Fibroblast of mammary gland (primary cell): Measurements from ENCODE around the gene GALT.
"Not testable (repeated sequence)": the region's sequence is repeated elsewhere in the genome, so short reads cannot be mapped to it uniquely, and the experiment has no call there.

Experiments
- DNase-seq: peaks from one replicate; pipeline ENCODE4 v3.0.0-alpha.2; 2010; ENCODE audit warnings: low read depth
- H3K4me3 ChIP-seq: 2 replicates; pipeline ENCODE4 v1.5.1; 2011; ENCODE audit warnings: low read depth, mild to moderate bottlenecking, low read length, moderate library complexity; ENCODE audit not compliant: control insufficient read depth
- TF ChIP-seq, protein P1 (sequence below): conservative IDR thresholded peaks from 2 replicates; pipeline ENCODE4 v1.5.1; 2011; ENCODE audit warnings: low read depth, low read length, inconsistent platforms; ENCODE audit not compliant: control insufficient read depth, insufficient read depth

Gene GALT

DNA sequence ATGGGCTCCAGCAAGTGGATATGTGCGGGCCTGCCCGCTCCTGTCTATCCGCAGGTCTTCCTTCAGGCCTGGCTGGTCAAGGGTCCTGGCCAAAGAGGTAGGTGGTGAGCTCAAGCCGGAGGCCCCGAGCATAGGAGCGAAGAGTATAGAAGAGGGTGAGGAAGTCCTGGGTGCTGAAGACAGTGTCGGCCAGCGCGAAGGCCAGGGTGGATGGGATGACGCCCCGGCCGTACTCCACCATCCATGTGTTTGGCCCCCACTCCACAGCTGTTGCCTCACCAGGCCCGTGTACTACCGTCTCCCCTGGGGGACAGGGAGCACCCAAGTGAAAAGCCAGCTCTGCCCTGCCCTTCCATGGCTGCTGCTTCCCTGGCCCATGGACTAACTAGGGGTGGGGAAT is 10.9 kb upstream of the GALT start:
- H3K4me3 ChIP-seq, result no peak overlapping the region
- no peak for DNase-seq
- TF ChIP-seq, protein P1, sequence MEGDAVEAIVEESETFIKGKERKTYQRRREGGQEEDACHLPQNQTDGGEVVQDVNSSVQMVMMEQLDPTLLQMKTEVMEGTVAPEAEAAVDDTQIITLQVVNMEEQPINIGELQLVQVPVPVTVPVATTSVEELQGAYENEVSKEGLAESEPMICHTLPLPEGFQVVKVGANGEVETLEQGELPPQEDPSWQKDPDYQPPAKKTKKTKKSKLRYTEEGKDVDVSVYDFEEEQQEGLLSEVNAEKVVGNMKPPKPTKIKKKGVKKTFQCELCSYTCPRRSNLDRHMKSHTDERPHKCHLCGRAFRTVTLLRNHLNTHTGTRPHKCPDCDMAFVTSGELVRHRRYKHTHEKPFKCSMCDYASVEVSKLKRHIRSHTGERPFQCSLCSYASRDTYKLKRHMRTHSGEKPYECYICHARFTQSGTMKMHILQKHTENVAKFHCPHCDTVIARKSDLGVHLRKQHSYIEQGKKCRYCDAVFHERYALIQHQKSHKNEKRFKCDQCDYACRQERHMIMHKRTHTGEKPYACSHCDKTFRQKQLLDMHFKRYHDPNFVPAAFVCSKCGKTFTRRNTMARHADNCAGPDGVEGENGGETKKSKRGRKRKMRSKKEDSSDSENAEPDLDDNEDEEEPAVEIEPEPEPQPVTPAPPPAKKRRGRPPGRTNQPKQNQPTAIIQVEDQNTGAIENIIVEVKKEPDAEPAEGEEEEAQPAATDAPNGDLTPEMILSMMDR, result no peak

DNA sequence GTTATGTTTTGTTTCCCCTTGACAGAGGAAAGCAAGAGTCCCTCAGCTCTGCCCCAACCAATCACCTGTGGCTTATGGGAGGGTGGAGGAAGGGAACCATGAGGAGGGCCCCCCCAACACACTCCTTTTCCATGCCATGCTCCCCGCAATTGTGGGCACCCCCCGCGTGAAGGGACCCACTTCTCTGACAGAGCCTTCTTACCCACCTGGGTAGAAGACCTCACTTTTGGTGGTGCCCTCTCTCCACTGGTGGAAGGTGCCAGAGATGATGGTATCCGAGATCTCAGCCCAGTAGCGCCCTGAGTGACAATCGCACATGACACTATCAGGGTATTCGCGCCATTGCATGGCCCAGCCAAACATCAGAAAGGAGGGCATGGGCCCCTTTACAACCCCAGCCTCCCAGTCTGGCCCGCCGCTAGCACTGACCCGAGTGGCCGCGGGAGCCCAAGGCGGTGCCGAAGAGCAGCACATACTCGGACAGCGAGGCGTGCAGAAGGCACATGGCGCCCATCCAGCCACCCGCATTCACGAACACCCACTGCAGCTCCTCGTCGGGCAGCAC is 9.6 kb upstream of the GALT start:
- TF ChIP-seq, protein P1, result no peak
- peak overlapping the region; percentile 88 for H3K4me3 ChIP-seq
- no peak for DNase-seq

DNA sequence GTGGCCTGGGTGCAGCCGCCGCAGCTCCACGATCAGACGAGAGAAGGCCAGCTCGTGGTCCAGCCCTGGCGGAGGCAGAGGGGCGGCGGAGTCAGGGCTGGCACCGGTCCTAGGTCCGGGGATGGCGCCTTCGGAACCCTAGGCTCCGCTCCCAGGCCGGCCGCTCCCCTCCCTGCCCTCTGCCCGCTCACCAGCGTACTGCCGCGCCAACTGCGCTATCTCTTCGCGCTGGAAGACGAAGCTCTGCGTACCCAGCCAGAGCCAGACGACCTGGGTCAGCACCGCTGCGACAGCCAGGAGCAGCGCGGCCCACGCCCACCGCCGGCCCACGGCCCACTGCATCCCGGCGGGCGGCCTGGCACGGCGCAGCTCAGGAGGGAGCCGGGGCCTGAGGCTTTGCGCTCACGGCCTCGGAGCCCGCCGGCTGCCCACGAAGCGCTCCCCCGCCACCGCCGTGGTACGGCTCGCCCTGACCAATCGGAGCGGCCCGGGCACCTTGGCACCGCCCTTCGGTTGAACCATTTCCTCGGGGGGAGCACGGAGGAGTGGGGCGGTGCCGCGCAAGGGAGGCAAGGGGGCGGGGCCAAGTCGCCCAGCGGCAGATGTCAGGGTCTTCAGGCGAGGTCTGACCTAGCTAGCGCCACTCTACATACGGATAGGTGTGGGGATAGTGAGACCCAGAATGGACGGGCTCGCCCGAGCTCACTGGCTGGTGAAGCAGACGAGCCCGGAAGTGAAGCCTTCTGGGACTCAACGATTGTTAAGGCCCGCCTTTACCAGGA is 8.9 kb upstream of the GALT start, which contains the start of gene SIGMAR1:
Gene SIGMAR1 (minus strand): TSS at position 432 of the 782 bp plus-strand sequence. CDS start 90 bp downstream, at position 342.
- peak; percentile 88 for DNase-seq
- TF ChIP-seq, protein P1, result no peak
- peak within 1 kb of the TSS; percentile 88 for H3K4me3 ChIP-seq

DNA sequence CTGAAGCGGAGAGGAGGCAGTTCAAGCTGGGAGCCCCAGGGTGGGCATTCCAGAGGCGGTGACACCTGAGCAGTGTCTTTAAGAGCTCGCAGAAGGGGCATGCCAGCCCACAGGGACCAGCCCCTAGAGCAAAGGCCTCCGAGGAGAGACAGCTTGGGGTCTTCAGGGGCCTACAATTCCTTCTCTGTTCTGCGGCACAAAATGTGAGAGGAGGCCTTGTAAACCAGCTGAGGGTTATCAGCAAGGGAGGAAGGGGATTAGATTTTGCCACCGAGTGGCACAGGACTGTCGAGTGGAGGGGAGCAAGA is 8.4 kb upstream of the GALT start:
- peak overlapping the region; percentile 88 for H3K4me3 ChIP-seq
- DNase-seq, result no peak
- TF ChIP-seq, protein P1, result no peak

DNA sequence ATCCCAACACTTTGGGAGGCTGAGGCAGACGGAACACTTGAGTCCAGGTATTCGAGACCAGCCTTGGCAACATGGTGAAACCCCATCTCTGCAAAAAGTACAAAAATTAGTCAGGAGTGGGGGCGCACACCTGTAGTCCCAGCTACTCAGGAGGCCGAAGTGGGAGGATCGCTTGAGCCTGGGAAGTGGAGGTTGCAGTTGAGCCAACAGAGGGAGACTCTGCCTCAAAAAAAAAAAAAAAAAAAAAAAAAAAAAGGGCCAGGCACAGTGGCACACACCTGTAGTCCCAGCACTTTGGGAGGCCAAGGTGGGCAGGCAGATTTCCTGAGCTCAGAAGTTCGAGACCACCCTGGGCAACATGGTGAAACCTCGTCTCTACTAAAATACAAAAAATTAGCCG is 7.2 kb upstream of the GALT start:
- not testable (repeated sequence) for DNase-seq, H3K4me3 ChIP-seq

DNA sequence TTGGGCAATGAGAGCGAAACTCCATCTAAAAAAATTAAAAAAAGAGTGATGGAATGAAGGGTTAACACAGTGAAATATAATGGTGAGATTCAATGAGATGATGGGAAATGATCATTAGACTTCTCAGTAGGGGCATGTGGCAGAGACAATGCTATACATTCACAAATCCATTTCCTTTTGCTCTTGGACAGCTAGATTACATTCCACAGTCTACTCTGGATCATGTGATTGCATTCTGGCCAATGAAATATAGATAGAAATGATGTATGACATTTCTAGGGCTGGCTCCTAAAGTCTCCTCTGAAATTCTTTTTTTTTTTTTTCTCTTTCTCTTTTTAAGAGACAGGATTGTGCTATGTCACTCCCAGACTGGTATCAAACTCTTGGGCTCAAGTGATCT is 3.8 kb upstream of the GALT start:
- no peak for DNase-seq
- no peak overlapping the region for H3K4me3 ChIP-seq
- TF ChIP-seq, protein P1, result no peak

DNA sequence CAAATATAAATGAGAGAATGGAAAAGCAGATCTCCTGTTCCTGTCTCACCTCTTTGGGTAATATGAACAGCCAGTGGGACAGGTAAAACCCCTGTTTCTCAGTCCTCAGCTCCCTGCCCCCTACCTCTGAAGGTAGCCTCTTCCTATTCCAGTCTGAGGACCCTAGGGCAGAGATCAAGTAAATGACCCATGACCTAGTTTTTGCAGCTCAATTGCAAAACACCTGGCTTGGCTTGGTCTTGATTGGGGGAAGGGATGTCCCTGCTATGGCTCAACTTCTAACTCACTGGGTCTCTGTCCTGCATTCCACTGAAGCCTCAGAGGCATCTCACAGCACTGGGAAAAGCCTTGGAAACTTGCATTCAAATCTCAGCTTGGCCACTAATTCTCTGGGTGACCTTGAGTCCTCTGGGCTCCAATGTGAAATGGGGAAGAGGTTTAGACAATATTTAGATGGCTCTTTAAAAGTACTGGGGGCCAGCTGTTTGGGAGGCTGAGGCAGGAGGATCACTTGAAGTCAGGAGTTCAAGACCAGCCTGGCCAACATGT is 1.6 kb upstream of the GALT start:
- H3K4me3 ChIP-seq, result no peak overlapping the region
- DNase-seq, result no peak
- TF ChIP-seq, protein P1, result no peak
